HG02970 (cell line): ENCODE data around the gene SH2D6.
"Not testable (repeated sequence)": the region's sequence is repeated elsewhere in the genome, so short reads cannot be mapped to it uniquely, and the experiment has no call there.

ENCODE experiments used
- ATAC-seq: cut with Tn5 transposase; IDR thresholded peaks from one replicate; pipeline ENCODE4 v1.9.1; 2021; ENCODE audit warnings: mild to moderate bottlenecking, moderate library complexity, moderate number of reproducible peaks; ENCODE audit not compliant: unreplicated experiment, low FRiP score

Gene SH2D6

DNA sequence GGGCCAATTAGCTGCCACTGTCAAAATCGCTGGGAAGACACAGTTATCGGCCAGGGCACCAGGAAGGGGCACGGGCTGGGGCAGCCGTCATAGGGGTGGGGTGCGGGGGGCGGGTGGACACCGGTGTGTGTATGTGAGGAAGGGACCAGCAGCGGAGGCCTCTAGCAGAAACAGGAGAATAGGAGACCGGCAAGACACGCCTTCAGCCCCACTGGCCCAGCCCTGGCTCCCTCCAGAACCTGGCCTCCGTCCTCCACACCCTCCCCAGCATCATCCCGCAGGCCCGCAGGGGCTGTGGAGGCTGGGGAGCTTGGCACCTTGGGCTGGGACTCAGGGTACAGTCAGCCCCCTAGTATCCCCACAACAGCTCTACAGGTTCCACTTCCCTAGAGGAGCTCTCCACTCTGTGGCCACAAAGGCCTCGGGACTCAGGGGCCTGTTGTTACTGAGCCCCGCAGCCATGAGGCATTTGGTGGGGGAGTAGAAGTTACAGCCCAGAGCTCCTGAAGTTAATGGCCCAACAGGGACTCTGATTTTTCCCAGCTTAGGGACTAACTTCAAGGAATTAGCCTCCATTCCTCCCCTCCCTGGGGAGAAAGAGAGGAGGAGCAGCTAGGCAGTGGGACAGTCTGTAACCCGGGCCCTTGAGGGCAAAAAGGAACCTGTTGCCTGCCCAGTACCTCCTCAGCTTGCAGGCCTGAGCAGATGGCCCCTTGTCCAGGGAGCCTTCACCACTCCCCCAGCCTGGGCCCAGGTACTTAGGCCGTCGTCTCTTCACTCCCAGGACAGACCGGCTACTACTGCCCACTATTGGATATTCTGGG lies 19.9 kb downstream of the SH2D6 start:
- no peak for ATAC-seq

DNA sequence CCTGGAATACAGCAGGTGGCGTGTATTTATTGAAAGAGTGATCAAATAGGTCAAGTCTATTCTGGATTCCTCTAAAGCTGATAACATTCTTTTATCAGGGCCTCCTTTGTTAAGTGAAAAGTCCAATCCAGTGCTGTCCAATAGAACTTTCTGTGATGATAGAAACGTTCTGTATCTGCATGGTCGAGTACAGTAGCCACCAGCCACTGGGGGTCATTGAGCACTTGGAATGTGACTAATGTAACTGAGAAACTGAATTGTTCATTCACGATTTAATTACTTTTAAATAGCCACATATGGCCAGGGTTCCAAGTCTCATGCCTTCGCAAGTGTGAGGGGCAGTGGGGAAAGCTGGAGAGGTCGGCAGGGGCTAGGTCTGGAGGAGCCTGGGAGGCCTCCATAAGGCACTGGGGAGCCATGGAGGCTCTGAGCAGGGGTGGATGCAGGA lies 20.5 kb downstream of the SH2D6 start:
- ATAC-seq, result no peak

DNA sequence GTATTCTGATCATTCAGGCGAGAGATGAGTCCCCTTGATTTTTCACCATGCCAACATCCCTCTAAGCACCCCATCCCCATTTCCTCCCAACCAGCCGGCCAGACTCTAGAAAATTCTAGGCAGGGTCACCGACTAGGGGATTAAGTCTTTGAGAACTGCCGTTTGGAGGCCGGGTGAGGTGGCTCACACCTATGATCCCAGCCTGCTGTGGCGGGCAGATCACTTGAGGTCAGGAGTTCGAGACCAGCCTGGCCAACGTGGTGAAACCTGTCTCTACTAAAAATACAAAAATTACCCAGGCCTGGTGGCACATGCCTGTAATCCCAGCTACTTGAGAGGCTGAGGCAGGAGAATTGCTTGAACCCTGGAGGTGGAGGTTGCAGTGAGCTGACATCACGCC lies 21.1 kb downstream of the SH2D6 start:
- ATAC-seq, result not testable (repeated sequence)

DNA sequence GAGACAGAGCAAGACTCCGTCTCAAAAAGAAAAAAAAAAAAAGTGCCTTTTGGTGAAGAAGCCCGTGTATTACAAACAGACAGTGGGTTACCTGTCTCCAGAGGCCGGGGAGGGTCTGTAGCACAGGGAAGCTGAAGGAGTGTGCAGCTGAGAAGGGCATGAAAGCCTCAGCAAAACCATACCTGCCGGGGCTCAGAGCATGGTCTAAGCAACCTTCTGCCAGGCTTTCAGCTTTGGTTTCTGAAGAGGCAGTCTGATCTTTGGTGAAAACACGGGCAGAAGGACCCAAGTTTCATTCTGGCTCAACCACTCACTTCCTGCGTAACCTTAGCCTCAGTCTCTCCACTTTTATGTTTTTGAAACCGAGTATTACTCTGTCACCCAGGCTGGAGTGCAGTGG lies 21.5 kb downstream of the SH2D6 start:
- ATAC-seq, result no peak

DNA sequence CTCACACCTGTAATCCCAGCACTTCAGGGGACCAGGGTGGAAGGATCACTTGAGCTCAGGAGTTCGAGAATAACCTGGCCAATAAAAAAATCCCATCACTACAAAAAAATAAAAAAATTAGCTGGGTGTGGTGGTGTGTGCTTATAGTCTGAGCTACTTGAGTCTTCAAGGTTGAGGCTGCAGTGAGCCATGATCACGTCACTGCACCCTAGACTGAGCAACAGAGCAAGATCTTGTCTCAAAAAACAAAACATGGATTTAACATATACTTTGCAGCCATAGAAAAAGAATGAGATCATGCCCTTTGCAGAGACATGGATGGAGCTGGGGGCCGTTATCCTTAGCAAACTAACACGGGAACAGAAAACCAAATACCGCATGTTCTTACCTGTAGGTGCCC lies 22.2 kb downstream of the SH2D6 start:
- no peak for ATAC-seq

DNA sequence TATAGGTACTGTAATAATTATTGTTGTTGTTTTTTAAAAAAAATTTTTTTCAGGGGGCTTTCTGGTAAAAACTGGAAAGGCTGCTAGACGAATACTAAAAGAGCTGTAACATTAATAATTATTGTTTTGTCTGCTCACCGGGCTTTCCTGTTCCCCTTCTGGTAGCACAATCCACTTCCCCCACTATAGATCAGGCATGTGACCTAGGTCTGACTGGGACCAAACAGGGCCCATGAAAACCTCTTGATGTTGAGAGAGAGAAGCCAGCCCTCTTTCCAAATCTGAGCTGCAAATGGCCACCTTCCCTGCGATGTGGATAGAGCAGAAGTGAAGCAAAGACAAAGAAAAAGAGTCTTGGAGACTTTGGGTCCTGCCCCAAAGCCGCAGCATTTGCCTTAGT lies 23.4 kb downstream of the SH2D6 start:
- no peak for ATAC-seq

DNA sequence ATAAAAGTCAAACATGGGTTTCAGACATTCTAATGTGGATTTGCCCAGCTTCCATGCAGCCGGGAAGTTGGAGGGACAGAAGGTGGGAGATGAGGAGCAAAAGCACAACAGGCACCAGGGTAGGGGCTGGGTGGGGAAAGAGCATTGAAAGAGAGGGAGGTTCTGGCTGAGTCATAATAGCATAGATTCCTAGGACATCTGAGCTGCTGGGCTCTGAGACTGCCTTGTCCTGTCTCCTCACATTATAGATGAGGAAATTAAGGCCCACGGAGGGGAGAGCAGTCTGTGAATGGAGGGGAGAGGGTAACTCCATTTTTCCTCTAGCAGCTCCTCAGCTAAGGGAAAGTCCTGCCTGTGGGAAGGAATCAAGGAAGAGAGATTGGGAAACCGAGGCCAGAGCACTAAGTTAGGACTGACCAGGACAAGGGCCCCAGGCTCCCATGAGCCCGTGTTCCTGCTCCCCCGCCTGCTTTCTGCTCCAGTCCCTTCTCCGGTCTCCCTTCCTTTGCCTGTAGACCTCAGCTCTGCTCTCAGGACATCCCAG lies 26.2 kb downstream of the SH2D6 start:
- no peak for ATAC-seq

DNA sequence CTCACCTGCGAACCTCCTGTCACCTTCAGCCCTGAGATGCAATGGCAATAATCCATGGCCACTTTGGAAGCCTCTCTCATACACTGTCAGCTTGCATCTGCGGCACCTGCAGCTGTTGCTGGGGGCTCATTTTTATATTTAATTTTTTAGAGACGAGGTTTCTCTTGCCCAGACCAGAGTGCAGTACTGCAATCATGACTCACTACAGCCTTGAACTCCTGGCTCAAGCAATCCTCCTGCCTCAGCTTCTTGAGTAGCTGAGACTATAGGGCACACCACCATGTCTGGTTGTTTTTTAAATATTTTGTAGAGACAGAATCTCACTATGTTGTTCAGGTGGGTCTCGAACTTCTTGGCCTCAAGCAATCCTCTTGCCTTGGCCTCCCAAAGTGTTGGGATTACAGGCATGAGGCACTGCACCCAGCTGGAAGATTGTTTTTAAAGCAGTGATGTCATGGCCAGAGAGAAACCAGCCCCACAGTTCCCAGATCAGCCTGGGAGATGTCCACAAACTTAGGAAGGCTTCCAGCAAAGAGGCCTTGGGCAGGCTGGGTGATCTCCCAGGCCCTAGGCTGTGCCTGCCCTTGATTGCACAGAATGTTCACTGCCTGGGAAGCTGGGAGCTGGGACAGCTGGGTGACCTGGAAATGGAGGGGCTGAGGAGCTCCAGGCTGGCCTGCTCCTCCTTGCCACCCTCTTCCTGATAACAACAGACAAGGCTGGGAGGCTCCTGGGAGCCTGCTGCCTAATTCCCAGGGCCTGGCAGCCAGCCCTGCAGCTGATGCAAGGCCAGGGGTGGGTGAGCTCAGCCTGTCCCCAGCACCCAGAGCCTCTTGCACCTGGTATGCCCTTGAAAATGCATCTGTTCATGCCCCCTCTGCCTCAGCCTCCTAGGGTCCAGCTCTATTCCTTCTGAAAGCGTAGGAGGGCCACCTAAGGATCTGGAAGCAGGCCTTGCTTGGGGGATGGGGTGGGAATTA lies 27.1 kb downstream of the SH2D6 start:
- ATAC-seq, result no peak

DNA sequence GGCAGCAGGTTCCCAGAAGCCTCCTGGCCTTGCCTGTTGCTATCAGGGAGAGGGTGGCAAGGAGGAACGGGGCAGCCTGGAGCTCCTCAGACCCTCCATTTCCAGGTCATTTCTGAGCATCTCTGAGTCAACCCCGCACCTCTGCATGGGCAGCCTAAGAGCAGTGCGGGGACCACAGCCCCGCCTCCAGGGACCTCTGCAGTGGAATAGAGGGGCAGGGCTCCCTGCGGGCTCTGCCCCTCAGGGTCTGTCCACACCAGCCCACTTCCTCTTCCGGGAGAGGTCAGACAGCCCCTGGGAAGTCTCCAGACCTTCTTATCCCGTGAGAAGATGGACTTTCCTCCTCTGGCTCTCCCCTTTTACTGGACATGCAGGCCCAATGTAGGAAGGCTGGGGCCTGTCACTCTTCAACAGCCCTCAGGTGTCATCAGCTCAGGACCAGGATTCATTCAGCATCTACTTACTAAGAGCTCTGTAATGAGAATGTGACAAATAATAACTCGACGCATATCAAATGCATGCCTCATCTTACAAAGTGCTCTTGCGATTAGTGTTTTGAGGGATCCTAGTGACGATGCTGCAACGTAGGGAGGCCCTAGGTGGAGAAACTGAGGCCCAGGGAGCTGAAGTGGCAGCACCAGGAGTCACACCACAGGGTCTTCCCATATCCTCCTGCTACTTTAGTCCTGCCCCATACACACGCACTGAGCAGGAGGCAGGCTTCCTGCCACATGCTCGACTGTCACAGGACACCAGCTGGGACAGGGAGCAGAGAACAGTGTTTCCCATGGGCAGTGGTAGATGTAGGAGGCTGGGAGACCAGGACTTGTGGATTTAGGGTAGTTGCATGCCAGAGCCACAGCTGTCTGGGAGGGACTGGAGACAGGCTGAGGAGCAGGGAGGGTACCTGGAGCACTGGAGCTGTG lies 28.0 kb downstream of the SH2D6 start:
- no peak for ATAC-seq

DNA sequence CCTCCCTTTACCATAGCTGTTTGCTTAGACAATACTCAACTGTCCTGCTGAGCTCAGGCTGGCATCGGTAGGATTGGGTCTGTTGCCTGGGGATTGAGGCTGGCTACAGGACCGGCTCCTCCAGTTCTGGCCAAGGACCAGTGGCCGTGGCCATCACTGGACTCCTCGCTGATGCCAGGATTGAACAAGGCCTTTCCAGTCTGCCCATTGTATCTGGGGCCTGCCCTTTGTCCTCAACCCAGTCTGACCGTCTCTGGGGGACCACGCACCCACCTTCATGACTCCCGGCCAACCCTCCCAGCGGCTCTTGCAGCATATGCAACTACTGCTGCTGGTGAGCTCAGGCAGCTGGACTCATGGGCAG lies 28.7 kb downstream of the SH2D6 start:
- no peak for ATAC-seq

DNA sequence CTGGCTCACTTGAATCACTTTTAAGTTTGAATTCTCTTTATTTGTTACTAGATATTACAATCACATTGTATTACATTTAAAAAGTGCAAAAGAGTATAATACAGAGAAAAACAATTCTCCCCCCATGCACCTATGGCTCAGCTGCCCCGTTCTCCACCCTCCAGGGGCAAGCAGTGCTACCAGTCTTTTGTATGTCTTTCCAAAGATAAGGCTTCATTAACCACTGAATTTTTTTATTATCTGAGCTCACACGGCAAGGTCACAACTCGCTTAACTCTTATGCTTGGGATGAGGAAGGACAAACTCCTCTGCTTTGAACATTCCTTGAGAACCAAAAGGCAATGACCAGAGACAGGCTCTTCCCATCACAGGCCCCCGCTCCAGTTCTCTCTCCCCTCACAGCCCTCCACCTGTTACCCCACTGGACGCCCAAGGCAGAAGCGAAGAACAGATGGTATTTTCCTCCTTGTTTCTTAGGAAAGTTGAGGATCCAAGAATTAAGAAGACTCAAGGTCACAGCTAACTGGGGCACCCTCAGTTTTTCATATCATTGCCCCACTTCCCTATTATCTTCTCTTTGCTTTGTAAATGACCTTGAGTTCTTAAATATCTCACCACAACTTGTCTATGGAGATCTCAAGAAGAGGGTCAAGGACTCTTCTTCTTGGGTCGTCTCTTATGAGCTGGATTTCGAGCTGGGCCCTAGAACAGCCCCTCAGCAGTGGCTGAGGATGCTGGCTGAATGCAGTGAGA lies 30.1 kb downstream of the SH2D6 start:
- no peak for ATAC-seq

DNA sequence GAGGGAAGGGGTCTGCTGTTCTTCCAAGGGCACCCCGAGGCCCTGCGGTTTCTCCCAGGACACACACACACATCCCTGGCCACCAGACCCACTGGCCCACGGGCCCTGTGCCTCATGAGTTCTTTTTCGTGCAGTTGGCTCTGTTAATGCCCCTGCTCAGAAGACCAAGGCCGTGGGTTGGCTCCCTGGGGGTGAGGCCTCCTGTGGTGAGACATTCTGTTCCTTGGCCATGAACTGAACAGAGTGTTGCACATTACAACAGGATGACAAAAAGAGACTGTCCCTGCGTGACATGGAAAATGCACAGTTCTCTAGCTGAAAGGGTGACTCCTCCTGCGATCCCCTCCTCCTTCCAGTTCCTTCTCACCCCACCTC lies 30.7 kb downstream of the SH2D6 start:
- no peak for ATAC-seq

DNA sequence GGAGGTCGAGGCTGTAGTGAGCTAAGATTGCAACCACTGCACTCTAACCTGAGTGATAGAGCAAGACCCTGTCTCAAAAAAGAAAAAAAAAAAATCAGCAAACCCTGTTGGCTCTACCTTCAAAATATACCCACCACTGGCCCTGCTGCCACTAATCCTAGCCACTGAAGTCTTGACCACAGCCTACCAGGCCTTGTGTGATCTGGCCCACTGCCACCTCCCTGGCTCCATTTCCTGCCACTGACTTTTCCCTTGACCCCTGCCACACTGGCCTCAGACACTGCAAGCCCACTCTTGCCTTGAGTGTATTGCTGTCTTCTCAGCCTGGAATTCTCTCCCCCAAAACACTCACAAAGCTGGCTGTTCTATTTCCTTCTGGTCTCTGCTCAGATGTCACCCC lies 33.7 kb downstream of the SH2D6 start:
- no peak for ATAC-seq

DNA sequence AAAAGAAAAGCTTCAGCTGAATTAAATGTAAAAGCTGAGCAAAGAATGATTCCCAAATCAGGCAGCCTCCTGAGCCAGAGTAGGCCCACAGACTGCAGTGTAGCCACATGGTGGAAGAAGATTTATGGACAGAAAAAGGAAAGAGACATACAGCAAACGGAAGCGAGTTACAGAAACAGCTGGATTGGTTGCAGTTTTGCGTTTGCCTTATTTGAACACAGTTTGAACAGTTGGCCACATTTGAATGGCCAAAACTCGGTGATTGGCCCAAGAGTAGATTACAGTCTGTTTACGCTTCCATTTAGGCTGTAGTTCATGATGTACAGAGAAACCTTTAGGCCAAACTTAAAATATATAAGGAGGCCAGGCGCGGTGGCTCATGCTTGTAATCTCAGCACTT lies 35.1 kb downstream of the SH2D6 start:
- no peak for ATAC-seq

DNA sequence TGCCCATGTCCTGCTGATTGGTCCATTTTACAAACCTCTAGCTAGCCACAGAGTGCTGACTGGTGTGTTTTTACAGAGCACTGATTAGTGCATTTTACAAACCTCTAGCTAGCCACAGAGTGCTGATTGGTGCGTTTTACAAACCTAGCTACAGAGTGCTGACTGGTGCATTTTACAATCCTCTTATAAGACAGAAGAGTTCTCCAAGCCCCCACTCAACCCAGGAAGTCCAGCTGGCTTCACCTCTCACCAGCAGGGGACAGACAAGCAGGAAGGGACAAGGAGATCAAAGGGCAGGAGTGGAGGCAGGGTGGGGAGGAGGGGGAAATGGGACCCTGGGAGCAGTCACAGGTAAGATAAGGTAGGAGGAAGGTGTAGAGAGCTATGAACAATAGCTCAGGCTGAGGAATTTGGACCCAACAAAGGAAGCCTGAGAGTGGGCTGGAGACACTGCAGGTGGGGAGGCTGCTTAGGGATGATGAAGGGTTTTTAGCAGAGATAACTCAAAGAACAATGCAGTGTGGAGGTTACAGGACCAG lies 37.1 kb downstream of the SH2D6 start:
- no peak for ATAC-seq

DNA sequence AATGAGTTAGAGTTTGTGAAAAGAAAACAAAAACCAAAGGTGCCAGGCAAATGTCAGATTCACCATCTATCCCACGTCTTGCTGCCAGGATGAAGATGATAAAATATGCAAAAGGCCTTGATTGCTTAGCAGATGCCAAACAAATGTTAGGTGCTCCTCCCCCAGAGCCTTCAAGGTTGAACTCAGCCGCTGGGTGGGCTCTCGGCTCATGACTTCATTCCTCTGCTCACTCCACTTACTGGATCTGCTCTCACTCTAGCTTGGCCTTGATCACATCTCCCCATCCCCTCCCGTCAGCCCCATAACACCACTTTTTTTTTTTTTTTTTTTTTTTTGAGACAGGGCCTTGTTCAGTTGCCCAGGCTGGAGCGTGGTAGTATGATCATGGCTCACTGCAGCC lies 38.5 kb downstream of the SH2D6 start:
- no peak for ATAC-seq

DNA sequence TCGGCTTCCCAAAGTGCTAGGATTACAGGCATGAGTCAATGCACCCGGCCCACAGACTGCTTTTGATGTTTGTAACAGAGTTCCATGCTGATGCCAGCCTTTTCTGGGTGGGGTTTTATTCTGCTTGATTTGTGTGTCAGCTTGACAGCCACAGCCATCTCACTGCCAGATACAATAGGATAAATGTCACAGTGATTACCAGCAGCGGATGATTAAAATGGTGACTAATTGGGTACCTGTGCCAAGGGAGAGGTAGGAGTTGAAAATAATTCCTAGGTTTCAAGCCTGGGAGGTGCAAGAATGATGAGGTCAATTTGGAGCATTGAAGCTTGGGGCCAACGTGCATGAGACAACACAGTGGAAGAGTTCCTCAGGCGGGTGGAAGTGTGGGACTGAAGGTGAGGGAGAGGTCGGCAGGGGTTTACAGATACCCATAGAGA lies 39.4 kb downstream of the SH2D6 start:
- no peak for ATAC-seq

DNA sequence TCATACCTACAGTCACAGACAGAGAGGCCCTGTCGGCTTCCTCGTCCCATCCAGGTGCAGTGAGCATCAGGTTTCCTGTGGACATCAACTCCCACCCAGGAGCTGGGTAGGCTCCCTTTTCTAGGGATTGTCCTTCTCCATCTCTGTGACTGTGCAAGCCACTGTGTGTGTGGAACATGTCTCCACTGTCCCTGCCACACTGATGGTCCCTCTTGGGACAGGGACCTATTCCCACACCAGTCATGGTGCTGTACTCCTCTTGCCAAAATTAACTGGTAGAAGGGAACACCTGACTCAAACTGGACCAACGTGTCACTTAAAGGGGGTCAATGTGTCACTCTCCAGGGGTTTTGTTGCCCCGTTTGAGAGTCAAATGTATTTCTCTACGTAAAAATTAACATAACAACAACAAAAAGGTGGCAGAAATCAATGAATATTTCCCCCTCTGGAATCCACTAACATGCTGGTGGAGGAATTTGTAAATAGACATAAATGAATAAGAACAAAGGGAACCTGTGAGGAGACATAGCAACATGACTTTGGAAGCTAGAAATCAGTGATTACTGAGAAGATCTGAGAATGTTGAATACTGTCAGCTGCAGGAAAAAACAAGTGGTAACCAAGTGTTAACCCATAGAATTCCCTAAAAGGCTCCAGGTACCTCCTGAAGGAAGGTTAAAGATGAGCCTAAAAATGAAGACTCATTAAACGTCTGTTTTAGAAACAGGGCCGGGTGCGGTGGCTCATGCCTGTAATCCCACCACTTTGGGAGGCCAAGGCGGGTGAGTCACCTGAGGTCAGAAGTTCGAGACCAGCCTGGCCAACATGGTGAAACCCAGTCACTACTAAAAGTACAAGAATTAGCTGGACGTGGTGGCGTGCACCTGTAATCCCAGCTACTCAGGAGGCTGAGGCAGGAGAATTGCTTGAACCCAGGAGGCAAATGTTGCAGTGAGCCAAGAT lies 40.4 kb downstream of the SH2D6 start:
- no peak for ATAC-seq
